ENCODE data around the gene DPPA3. TPM values are rescaled to one million over a fixed set of nuclear protein-coding genes. Genes with fewer than 3 reads are reported as not detected.

DPPA3 gene
- total and polyA plus RNA-seq, 2 experiments from 2014 or later, result 4.6 to 5.4 TPM

- ATAC-seq (no peak), DNase-seq (ENCODE audit: low spot score) (no peak)
- Histone ChIP-seq H3K27ac (ENCODE audit: low read depth) (no peak overlapping the region), H3K4me1 (ENCODE audit: insufficient read depth) (peaks cover 4% of the 10 kb centered on the region; the same call in 1 of the 2 replicates), H3K36me3 (ENCODE audit: insufficient read depth) (no peaks in the 10 kb centered on the region), H3K79me2 (replicated peaks; ENCODE audit: insufficient read depth) (no peaks in the 10 kb centered on the region), H3K9me2 (ENCODE audit: insufficient read depth) (no peaks in the 10 kb centered on the region), H3K4me3 (no peak overlapping the region), H4K20me1 (replicated peaks; ENCODE audit: insufficient read depth) (no peaks in the 10 kb centered on the region), H2AFZ (no peak overlapping the region), H3K27me3 (ENCODE audit: insufficient read depth) (no peaks in the 10 kb centered on the region), H3K4me2 (no peak overlapping the region), H3F3A (replicated peaks; ENCODE audit: low read depth) (0 out of 2 replicates have a peak, but pooled peaks cover 7% of the 10 kb centered on the region)
- Mint-ChIP-seq H3K36me3 (ENCODE audit: low read depth) (no peaks in the 10 kb centered on the region), H3K9me3 (no peaks in the 10 kb centered on the region), H3K27me3 (ENCODE audit: insufficient read depth, low read depth, poor library complexity) (peaks cover 2% of the 10 kb centered on the region), H3K4me1 (peaks cover 15% of the 10 kb centered on the region), H3K27ac (no peak overlapping the region; the same call in 1 of the 2 replicates), H3K4me3 (no peak overlapping the region)
- no peak for TF ChIP-seq ZNF331 (CRISPR knock-in tag; IDR thresholded peaks at IDR 0.05; ENCODE audit: low read depth)
- TF ChIP-seq, protein P1, sequence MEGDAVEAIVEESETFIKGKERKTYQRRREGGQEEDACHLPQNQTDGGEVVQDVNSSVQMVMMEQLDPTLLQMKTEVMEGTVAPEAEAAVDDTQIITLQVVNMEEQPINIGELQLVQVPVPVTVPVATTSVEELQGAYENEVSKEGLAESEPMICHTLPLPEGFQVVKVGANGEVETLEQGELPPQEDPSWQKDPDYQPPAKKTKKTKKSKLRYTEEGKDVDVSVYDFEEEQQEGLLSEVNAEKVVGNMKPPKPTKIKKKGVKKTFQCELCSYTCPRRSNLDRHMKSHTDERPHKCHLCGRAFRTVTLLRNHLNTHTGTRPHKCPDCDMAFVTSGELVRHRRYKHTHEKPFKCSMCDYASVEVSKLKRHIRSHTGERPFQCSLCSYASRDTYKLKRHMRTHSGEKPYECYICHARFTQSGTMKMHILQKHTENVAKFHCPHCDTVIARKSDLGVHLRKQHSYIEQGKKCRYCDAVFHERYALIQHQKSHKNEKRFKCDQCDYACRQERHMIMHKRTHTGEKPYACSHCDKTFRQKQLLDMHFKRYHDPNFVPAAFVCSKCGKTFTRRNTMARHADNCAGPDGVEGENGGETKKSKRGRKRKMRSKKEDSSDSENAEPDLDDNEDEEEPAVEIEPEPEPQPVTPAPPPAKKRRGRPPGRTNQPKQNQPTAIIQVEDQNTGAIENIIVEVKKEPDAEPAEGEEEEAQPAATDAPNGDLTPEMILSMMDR (conservative IDR thresholded peaks at IDR 0.05; ENCODE audit: low read depth in 2 of 2), result no peak
- TF ChIP-seq EZH2phosphoT487 (IDR thresholded peaks at IDR 0.05; ENCODE audit: unreplicated experiment), result no peak
- TF ChIP-seq, protein P2, sequence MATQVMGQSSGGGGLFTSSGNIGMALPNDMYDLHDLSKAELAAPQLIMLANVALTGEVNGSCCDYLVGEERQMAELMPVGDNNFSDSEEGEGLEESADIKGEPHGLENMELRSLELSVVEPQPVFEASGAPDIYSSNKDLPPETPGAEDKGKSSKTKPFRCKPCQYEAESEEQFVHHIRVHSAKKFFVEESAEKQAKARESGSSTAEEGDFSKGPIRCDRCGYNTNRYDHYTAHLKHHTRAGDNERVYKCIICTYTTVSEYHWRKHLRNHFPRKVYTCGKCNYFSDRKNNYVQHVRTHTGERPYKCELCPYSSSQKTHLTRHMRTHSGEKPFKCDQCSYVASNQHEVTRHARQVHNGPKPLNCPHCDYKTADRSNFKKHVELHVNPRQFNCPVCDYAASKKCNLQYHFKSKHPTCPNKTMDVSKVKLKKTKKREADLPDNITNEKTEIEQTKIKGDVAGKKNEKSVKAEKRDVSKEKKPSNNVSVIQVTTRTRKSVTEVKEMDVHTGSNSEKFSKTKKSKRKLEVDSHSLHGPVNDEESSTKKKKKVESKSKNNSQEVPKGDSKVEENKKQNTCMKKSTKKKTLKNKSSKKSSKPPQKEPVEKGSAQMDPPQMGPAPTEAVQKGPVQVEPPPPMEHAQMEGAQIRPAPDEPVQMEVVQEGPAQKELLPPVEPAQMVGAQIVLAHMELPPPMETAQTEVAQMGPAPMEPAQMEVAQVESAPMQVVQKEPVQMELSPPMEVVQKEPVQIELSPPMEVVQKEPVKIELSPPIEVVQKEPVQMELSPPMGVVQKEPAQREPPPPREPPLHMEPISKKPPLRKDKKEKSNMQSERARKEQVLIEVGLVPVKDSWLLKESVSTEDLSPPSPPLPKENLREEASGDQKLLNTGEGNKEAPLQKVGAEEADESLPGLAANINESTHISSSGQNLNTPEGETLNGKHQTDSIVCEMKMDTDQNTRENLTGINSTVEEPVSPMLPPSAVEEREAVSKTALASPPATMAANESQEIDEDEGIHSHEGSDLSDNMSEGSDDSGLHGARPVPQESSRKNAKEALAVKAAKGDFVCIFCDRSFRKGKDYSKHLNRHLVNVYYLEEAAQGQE (IDR thresholded peaks at IDR 0.05; ENCODE audit: unreplicated experiment), result no peak
- TF ChIP-seq EZH2 (IDR thresholded peaks at IDR 0.05; ENCODE audit: low read depth, unreplicated experiment), result no peak
- no peak for TF ChIP-seq ZNF462 (CRISPR knock-in tag; IDR thresholded peaks at IDR 0.05)
- no peak for TF ChIP-seq NANOG (IDR thresholded peaks at IDR 0.05; ENCODE audit: borderline replicate concordance)
- no peak for TF ChIP-seq POLR2AphosphoS5 (IDR thresholded peaks at IDR 0.05; ENCODE audit: low read depth)
- no peak for TF ChIP-seq STAT1 (IDR thresholded peaks at IDR 0.05; ENCODE audit: unreplicated experiment)
- TF ChIP-seq, protein P3, sequence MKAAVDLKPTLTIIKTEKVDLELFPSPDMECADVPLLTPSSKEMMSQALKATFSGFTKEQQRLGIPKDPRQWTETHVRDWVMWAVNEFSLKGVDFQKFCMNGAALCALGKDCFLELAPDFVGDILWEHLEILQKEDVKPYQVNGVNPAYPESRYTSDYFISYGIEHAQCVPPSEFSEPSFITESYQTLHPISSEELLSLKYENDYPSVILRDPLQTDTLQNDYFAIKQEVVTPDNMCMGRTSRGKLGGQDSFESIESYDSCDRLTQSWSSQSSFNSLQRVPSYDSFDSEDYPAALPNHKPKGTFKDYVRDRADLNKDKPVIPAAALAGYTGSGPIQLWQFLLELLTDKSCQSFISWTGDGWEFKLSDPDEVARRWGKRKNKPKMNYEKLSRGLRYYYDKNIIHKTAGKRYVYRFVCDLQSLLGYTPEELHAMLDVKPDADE (IDR thresholded peaks at IDR 0.05), result no peak
- TF ChIP-seq ZNF114 (CRISPR knock-in tag; IDR thresholded peaks at IDR 0.05), result no peak
- no peak for TF ChIP-seq CREB1 (CRISPR knock-in tag; IDR thresholded peaks at IDR 0.05; ENCODE audit: low read depth)
- no peak for TF ChIP-seq JUNB (IDR thresholded peaks at IDR 0.05; ENCODE audit: unreplicated experiment)
Measured at GRCh38 chr12:7719946-7720730, 8.9 kb downstream of the DPPA3 start.

Data from GM23338 (cell line).